IMR-90 (cell line): ENCODE results near the gene STX19. TPM values are rescaled to one million over a fixed set of nuclear protein-coding genes. Genes with fewer than 3 reads are reported as not detected.

ENCODE experiments used
- ATAC-seq: fragments of 200-7000 bp; cut with Tn5 transposase; 2 replicates; pipeline ENCODE4 v1.9.1; 2020; ENCODE audit warnings: low read depth, mild to moderate bottlenecking, moderate library complexity
- BruUV-seq: library from RNA; stranded (reverse); fragments of 400-500 nt; replicated peaks from 2 replicates; lab custom pipeline; 2021; lab: Mats Ljungman, UMichigan
- CTCF ChIA-PET: fragments of 300-600 bp; formaldehyde crosslinking; extraction: SDS; loops from one replicate; lab custom pipeline; 2021; ENCODE audit warnings: antibody characterized with exemption; lab: Yijun Ruan, JAX
- POLR2A ChIA-PET: fragments of 300-600 bp; sonication (Branson Sonifier 250); formaldehyde crosslinking; loops from one replicate; lab custom pipeline; 2022; ENCODE audit warnings: antibody characterized with exemption; ENCODE audit not compliant: unreplicated experiment; lab: Charles Lee
- DNase-seq: peaks from one replicate; pipeline ENCODE4 v3.0.0; 2013
- H2AFZ ChIP-seq: replicated peaks from 2 replicates; pipeline ENCODE3; 2013; ENCODE audit warnings: low read length, mild to moderate bottlenecking; ENCODE audit not compliant: poor library complexity
- H2AK5ac ChIP-seq: 2 replicates; pipeline ENCODE4 v1.6.1; 2013; ENCODE audit warnings: low read depth, low read length, inconsistent platforms
- H2AK9ac ChIP-seq: replicated peaks from 2 replicates; pipeline ENCODE3; 2013; ENCODE audit warnings: mild to moderate bottlenecking, low read depth, low read length, moderate library complexity; ENCODE audit not compliant: poor library complexity
- H2BK120ac ChIP-seq: 2 replicates; pipeline ENCODE4 v1.6.1; 2013; ENCODE audit warnings: low read depth, low read length, inconsistent platforms
- H2BK15ac ChIP-seq: 3 replicates; pipeline ENCODE4 v1.6.1; 2013; ENCODE audit warnings: low read depth, low read length, inconsistent platforms
- H2BK20ac ChIP-seq: 2 replicates; pipeline ENCODE4 v1.6.1; 2013; ENCODE audit warnings: low read depth, mild to moderate bottlenecking, inconsistent platforms, low read length, moderate library complexity
- H2BK5ac ChIP-seq: 2 replicates; pipeline ENCODE4 v1.6.1; 2013; ENCODE audit warnings: mild to moderate bottlenecking, low read depth, low read length, inconsistent platforms; ENCODE audit not compliant: poor library complexity, severe bottlenecking
- H3K14ac ChIP-seq: replicated peaks from 2 replicates; pipeline ENCODE4 v1.6.1; 2013; ENCODE audit warnings: low read depth, low read length, inconsistent platforms
- H3K18ac ChIP-seq: 2 replicates; pipeline ENCODE4 v1.6.1; 2013; ENCODE audit warnings: low read depth, low read length, control low read depth
- H3K23ac ChIP-seq: 2 replicates; pipeline ENCODE4 v1.6.1; 2013; ENCODE audit warnings: low read depth, low read length, inconsistent platforms
- H3K27ac ChIP-seq: 2 replicates; pipeline ENCODE4 v1.5.1; 2013; ENCODE audit warnings: mild to moderate bottlenecking, control low read depth, low read length; ENCODE audit not compliant: insufficient read depth
- H3K27me3 ChIP-seq: 2 replicates; pipeline ENCODE4 v1.6.1; 2013; ENCODE audit warnings: low read length; ENCODE audit not compliant: control insufficient read depth, insufficient read depth
- H3K36me3 ChIP-seq: 2 replicates; pipeline ENCODE4 v1.6.1; 2013; ENCODE audit warnings: low read length, mixed read lengths; ENCODE audit not compliant: control insufficient read depth, insufficient read depth
- H3K4ac ChIP-seq: 2 replicates; pipeline ENCODE4 v1.6.1; 2013; ENCODE audit warnings: low read depth, low read length, inconsistent platforms
- H3K4me1 ChIP-seq: 2 replicates; pipeline ENCODE4 v1.6.1; 2013; ENCODE audit warnings: low read length, mixed read lengths; ENCODE audit not compliant: control insufficient read depth, insufficient read depth
- H3K4me2 ChIP-seq: 2 replicates; pipeline ENCODE4 v1.6.1; 2013; ENCODE audit warnings: low read depth, mild to moderate bottlenecking, control low read depth, low read length, moderate library complexity
- H3K4me3 ChIP-seq: 2 replicates; pipeline ENCODE4 v1.5.1; 2013; ENCODE audit warnings: low read depth, mild to moderate bottlenecking, control low read depth, low read length, moderate library complexity; ENCODE audit not compliant: insufficient read depth
- H3K56ac ChIP-seq: 2 replicates; pipeline ENCODE4 v1.6.1; 2013; ENCODE audit warnings: low read length, inconsistent platforms; ENCODE audit not compliant: insufficient read depth; ENCODE audit errors: extremely low read depth
- H3K79me1 ChIP-seq, 2 experiments: 2 replicates each; pipeline ENCODE4 v1.6.1; 2013; ENCODE audit warnings: low read length in 2 of 2, inconsistent platforms in 1 of 2, low read depth in 1 of 2
- H3K9ac ChIP-seq: 2 replicates; pipeline ENCODE4 v1.6.1; 2013; ENCODE audit warnings: low read depth, low read length, control low read depth
- H3K9me1 ChIP-seq: 2 replicates; pipeline ENCODE4 v1.6.1; 2013; ENCODE audit warnings: low read length, inconsistent platforms; ENCODE audit not compliant: insufficient read depth
- H3K9me3 ChIP-seq: 2 replicates; pipeline ENCODE4 v1.6.1; 2013; ENCODE audit warnings: low read length; ENCODE audit not compliant: control insufficient read depth, insufficient read depth
- H4K20me1 ChIP-seq: 2 replicates; pipeline ENCODE4 v1.6.1; 2013; ENCODE audit warnings: low read length, inconsistent platforms; ENCODE audit not compliant: insufficient read depth
- H4K5ac ChIP-seq: 2 replicates; pipeline ENCODE4 v1.6.1; 2013; ENCODE audit warnings: mild to moderate bottlenecking, low read depth, low read length, control low read depth
- H4K8ac ChIP-seq, 2 experiments: 2 replicates each; pipeline ENCODE4 v1.6.1; 2013; ENCODE audit warnings: low read depth in 2 of 2, low read length in 2 of 2, control low read depth in 1 of 2, inconsistent platforms in 1 of 2
- H4K91ac ChIP-seq: 2 replicates; pipeline ENCODE4 v1.6.1; 2013; ENCODE audit warnings: low read depth, low read length, inconsistent platforms; ENCODE audit not compliant: insufficient read depth
- BHLHE40 ChIP-seq: fragments of 150-350 bp; IDR thresholded peaks from 2 replicates; pipeline ENCODE4 v1.6.1; 2016; ENCODE audit warnings: mild to moderate bottlenecking, low read depth, low read length
- CEBPB ChIP-seq: IDR thresholded peaks from 2 replicates; pipeline ENCODE4 v1.6.1; 2012; ENCODE audit warnings: low read depth, low read length, improper control_type of control experiment
- CHD1 ChIP-seq: IDR thresholded peaks from 2 replicates; pipeline ENCODE4 v1.6.1; 2012; ENCODE audit warnings: low read depth, low read length, improper control_type of control experiment
- CTCF ChIP-seq: conservative IDR thresholded peaks from 2 replicates; pipeline ENCODE4 v1.5.1; 2012; ENCODE audit warnings: mild to moderate bottlenecking, low read depth, low read length, improper control_type of control experiment
- FOS ChIP-seq: fragments of 150-350 bp; IDR thresholded peaks from 2 replicates; pipeline ENCODE4 v1.6.1; 2016; ENCODE audit warnings: low read depth, low read length
- MAFK ChIP-seq: IDR thresholded peaks from 2 replicates; pipeline ENCODE4 v1.6.1; 2012; ENCODE audit warnings: low read depth, low read length, improper control_type of control experiment
- MAZ ChIP-seq: IDR thresholded peaks from 2 replicates; pipeline ENCODE4 v1.6.1; 2012; ENCODE audit warnings: low read depth, mild to moderate bottlenecking, low read length, improper control_type of control experiment, moderate library complexity, borderline replicate concordance
- MXI1 ChIP-seq: IDR thresholded peaks from 2 replicates; pipeline ENCODE4 v1.6.1; 2012; ENCODE audit warnings: low read depth, mild to moderate bottlenecking, low read length, moderate library complexity, borderline replicate concordance
- NFE2L2 ChIP-seq: fragments of 150-350 bp; IDR thresholded peaks from 2 replicates; pipeline ENCODE4 v1.6.1; 2016; ENCODE audit warnings: low read depth, mild to moderate bottlenecking, low read length
- POLR2A ChIP-seq: IDR thresholded peaks from 2 replicates; pipeline ENCODE4 v1.6.1; 2012; ENCODE audit warnings: mild to moderate bottlenecking, low read depth, low read length
- RAD21 ChIP-seq: IDR thresholded peaks from 2 replicates; pipeline ENCODE4 v1.6.1; 2012; ENCODE audit warnings: low read length, improper control_type of control experiment
- RCOR1 ChIP-seq: IDR thresholded peaks from 2 replicates; pipeline ENCODE4 v1.6.1; 2012; ENCODE audit warnings: mild to moderate bottlenecking, low read length, improper control_type of control experiment; ENCODE audit not compliant: insufficient replicate concordance
- RFX5 ChIP-seq: IDR thresholded peaks from 2 replicates; pipeline ENCODE4 v1.8.0; 2012; ENCODE audit warnings: low read depth, mild to moderate bottlenecking, low read length, moderate library complexity
- SMC3 ChIP-seq: fragments of 150-350 bp; IDR thresholded peaks from 2 replicates; pipeline ENCODE4 v1.6.1; 2016; ENCODE audit warnings: low read depth, mild to moderate bottlenecking, antibody characterized with exemption, low read length, moderate library complexity
- USF2 ChIP-seq: fragments of 150-350 bp; IDR thresholded peaks from 2 replicates; pipeline ENCODE4 v1.6.1; 2017; ENCODE audit warnings: mild to moderate bottlenecking, antibody characterized with exemption, low read length, low read depth
- WGBS, 2 experiments: methylation state at CpG; one replicate each; pipeline versions ENCODE4 v1.1.5 to v1.1.7; 2013; ENCODE audit warnings: missing lambda C conversion rate in 2 of 2; ENCODE audit not compliant: insufficient read length in 1 of 2; ENCODE audit errors: extremely low coverage in 2 of 2; 5-methylcytosine and 5-hydroxymethylcytosine counted together
- dilution Hi-C: fragments of 300-500 bp; cut with HindIII; formaldehyde crosslinking; loops from one replicate; pipeline ENCODE4 v1.14.3; 2018; ENCODE audit warnings: low sequenced_read_pairs; ENCODE audit not compliant: unreplicated experiment
- in situ Hi-C: fragments of 300-500 bp; cut with MboI; formaldehyde crosslinking; loops from 3 replicates; pipeline ENCODE4 v1.14.3; 2019; ENCODE audit warnings: low sequenced_read_pairs, inconsistent platforms, mixed read lengths
- intact Hi-C: fragments of 100-400 bp; cut with micrococcal nuclease; formaldehyde crosslinking; loops from 2 replicates; pipeline ENCODE4 v1.10.0; 2022
- polyA plus RNA-seq, 3 experiments: library from polyadenylated mRNA; depleted of rRNA; stranded (reverse); fragments of >200 nt; gene quantifications; 2 replicates each; pipeline ENCODE4 v1.2.3, GENCODE V29; 2012; ENCODE audit warnings: low replicate concordance in 1 of 3
- total RNA-seq: library from RNA; depleted of rRNA; stranded (reverse); fragments of >200 nt; gene quantifications from 2 replicates; pipeline ENCODE4 v1.2.3, GENCODE V29; 2012
- TF ChIP-seq, protein P1 (sequence below): fragments of 150-350 bp; IDR thresholded peaks from 2 replicates; pipeline ENCODE4 v1.6.1; 2016; ENCODE audit warnings: low read depth, mild to moderate bottlenecking, low read length, moderate library complexity, borderline replicate concordance

Gene STX19
- total and polyA plus RNA-seq, 2 of the 4 experiments (the other 2 are of a cell fraction) = not detected

DNA sequence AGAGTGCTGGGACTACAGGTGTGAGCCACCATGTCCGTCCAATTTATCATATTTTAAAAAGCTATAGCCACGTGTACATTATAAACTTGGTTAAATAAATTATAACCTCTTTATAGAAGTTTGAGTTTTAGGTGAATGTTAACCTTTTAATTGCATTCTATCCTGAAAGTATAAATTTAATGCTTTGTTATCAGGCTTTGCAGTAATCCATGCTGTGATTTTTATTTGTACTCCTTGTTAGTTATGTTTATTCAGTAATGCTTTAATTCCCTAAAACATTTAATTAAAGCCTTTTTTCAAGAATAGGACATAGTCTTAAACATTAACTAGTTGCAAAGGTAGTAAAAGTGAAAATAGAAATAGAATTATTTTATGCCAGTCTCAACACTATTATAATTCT lies 36.8 kb downstream of the STX19 start:
- Histone ChIP-seq H3K27ac (no peak overlapping the region), H4K5ac (no peak overlapping the region), H3K9me1 (peaks cover 6% of the 10 kb centered on the region; the same call in 1 of the 2 replicates), H2AFZ (no peak overlapping the region), H2AK9ac (no peak overlapping the region), H3K4ac (no peak overlapping the region), H2AK5ac (no peak overlapping the region), H3K4me2 (no peak overlapping the region), H3K79me1 (peaks cover 3 to 18% of the 10 kb centered on the region in 2 experiments; a peak in 3 of 4 replicates), H2BK5ac (no peak overlapping the region), H4K8ac (no peak overlapping the region), H2BK20ac (no peak overlapping the region), H3K27me3 (no peaks in the 10 kb centered on the region), H2BK120ac (no peak overlapping the region), H3K18ac (no peak overlapping the region), H3K23ac (no peak overlapping the region), H3K36me3 (no peaks in the 10 kb centered on the region), H4K20me1 (0 out of 2 replicates have a peak, but pooled peaks cover 3% of the 10 kb centered on the region), H2BK15ac (no peak overlapping the region), H3K4me3 (no peak overlapping the region), H4K91ac (no peak overlapping the region), H3K4me1 (peaks cover 4% of the 10 kb centered on the region), H3K9ac (no peak overlapping the region), H3K9me3 (no peaks in the 10 kb centered on the region), H3K56ac (no peak overlapping the region), H3K14ac (no peak overlapping the region)
- in situ Hi-C loops = no loop called here
- TF ChIP-seq, protein P1, sequence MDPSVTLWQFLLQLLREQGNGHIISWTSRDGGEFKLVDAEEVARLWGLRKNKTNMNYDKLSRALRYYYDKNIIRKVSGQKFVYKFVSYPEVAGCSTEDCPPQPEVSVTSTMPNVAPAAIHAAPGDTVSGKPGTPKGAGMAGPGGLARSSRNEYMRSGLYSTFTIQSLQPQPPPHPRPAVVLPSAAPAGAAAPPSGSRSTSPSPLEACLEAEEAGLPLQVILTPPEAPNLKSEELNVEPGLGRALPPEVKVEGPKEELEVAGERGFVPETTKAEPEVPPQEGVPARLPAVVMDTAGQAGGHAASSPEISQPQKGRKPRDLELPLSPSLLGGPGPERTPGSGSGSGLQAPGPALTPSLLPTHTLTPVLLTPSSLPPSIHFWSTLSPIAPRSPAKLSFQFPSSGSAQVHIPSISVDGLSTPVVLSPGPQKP = no peak
- TF ChIP-seq CTCF (no peak), RCOR1 (no peak), RAD21 (no peak), RFX5 (no peak), MAFK (no peak), NFE2L2 (no peak), SMC3 (no peak), CHD1 (no peak), USF2 (no peak), CEBPB (no peak), MAZ (no peak), MXI1 (no peak), POLR2A (no peak), FOS (no peak), BHLHE40 (no peak)
- dilution Hi-C loops = no loop called here
- BruUV-seq = no TSS peak
- no peak for ATAC-seq
- intact Hi-C loops = no loop called here
- no peak for DNase-seq
- ChIA-PET CTCF (interaction anchor here (0.6 kb wide), 1 partner anchor 8 kb away, joined by 3 read pairs; no protein-coding TSS in a partner anchor), POLR2A (no interaction called here)
- no CpG with 5 or more reads among the region's 2 CpGs for WGBS, 2 experiments
